Sigmoid colon (tissue), 4 donors: ENCODE measurements around the gene DDN.

Experiments used
- EP300 ChIP-seq, 4 donors: sonication (generic); formaldehyde crosslinking; IDR thresholded peaks; one replicate each; pipeline ENCODE4 v1.6.1; 2017; ENCODE audit warnings: antibody characterized with exemption in 4 of 4
- POLR2A ChIP-seq, 2 donors: fragments of 450-650 bp; IDR thresholded peaks; one replicate each; pipeline ENCODE4 v1.6.1; 2016; ENCODE audit warnings: antibody characterized with exemption in 2 of 2, mild to moderate bottlenecking in 2 of 2, moderate library complexity in 2 of 2
- TF ChIP-seq, protein P1 (sequence below), 4 experiments: fragments of 450-650 bp in 3 of 4; fragments of 200-600 bp in 1 of 4; IDR thresholded peaks; one replicate each; pipeline ENCODE4 v1.5.1; 2016 to 2019; ENCODE audit warnings: antibody characterized with exemption in 4 of 4, mild to moderate bottlenecking in 3 of 4, moderate library complexity in 2 of 4

DNA sequence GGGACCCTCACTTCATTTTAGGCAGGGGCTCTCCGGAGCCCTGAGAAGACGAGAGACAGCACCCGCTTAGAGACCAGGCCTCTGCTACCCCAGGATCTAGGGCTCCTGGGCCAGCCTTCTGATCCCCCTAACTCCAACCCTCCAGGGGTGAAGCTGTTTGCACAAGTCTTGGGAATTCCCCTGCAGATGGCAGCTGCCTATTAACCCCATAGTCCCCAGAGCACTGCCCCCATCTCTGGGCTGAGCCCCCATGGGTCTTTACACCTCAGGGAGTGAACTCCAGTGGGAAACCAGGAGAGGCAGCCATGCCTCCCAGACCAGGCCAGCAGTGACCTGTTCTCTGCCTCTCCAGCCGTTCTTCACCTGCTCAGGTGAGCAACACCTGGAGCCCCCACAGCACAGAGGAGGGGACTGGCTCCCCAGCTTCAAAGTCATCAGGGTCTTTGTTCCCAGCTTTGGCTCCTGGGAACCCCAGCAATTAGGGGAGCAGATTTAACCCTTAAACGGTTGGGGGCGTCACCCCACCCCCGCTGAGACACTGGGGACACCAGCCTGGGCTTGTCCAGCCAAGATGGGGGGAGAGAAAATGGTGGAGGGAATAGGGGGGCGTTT lies 29.9 kb downstream of the DDN start:
- no peak for TF ChIP-seq POLR2A (IDR thresholded peaks at IDR 0.05)
- TF ChIP-seq, protein P1, sequence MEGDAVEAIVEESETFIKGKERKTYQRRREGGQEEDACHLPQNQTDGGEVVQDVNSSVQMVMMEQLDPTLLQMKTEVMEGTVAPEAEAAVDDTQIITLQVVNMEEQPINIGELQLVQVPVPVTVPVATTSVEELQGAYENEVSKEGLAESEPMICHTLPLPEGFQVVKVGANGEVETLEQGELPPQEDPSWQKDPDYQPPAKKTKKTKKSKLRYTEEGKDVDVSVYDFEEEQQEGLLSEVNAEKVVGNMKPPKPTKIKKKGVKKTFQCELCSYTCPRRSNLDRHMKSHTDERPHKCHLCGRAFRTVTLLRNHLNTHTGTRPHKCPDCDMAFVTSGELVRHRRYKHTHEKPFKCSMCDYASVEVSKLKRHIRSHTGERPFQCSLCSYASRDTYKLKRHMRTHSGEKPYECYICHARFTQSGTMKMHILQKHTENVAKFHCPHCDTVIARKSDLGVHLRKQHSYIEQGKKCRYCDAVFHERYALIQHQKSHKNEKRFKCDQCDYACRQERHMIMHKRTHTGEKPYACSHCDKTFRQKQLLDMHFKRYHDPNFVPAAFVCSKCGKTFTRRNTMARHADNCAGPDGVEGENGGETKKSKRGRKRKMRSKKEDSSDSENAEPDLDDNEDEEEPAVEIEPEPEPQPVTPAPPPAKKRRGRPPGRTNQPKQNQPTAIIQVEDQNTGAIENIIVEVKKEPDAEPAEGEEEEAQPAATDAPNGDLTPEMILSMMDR (IDR thresholded peaks at IDR 0.05), result no peak
- no peak for TF ChIP-seq EP300 (IDR thresholded peaks at IDR 0.05)
